Measurements from ENCODE around the gene ADD2. TPM values are rescaled to one million over a fixed set of nuclear protein-coding genes. Genes with fewer than 3 reads are reported as not detected.

The ADD2 gene
- total RNA-seq, 2 donors from 2014 or later, result 3.0 to 5.2 TPM

DNA sequence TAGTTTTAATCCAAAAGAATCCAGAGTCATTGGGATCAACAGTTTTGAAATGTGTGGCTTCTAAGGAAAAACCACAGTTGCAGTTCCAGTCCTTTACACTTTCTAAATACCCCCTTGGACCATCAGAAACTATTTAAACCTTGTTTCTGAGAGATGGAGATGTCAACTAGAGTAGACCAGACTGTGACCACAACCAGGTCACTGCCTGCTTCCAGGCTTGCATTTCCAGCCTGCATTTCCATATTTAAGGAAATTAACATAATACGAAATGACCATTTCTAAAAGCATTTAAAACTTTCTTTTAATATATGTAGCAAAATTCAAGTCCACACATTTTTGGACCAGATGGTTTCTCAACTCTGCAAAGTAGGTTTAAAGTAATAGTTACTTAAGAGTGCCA, 38.4 kb downstream of the ADD2 start:
- intact Hi-C loops (cut with DNase I), result no loop called here
- DNase-seq (ENCODE audit: low spot score), result no peak

GRCh38 chr2:70728128-70728527, 39.9 kb downstream of the ADD2 start:
- no peak for DNase-seq (ENCODE audit: low spot score)
- intact Hi-C loops (cut with DNase I), result no loop called here

DNA sequence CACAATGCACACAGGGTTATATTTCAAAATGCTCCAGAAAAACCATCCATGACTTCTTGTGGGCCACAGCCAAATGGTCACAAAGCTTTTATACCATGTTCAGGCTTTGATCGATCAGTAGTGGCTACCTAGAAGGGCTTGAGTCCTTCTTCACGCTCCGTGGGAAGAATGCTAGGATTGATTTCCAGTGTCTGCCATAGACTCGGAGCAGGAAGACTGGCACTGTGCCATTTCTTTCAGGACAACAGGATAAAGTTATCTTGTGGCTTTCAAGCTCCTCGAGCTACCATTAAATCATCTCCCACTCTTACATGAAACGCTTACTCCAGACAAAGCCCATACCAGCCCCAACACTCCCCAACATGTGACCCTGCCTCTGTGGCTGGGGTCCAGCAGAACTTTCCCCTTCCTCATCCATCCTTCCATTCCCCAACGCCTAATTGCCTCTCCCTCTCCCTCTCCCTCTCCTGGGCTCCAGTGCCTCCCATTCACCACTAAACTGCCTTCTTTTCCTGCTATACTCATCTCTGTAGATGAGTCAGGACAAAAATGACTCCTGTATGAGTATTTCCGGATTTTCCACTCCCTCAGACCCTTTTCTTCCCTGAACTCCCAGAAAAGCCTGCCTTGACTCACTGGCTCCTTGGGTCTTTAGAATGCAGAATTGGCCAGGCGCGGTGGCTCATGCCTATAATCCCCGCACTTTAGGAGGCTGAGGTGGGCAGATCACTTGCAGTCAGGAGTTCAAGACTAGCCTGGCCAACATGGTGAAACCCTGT, 40.9 kb downstream of the ADD2 start:
- no peak for DNase-seq (ENCODE audit: low spot score)
- intact Hi-C loops (cut with DNase I), result no loop called here

DNA sequence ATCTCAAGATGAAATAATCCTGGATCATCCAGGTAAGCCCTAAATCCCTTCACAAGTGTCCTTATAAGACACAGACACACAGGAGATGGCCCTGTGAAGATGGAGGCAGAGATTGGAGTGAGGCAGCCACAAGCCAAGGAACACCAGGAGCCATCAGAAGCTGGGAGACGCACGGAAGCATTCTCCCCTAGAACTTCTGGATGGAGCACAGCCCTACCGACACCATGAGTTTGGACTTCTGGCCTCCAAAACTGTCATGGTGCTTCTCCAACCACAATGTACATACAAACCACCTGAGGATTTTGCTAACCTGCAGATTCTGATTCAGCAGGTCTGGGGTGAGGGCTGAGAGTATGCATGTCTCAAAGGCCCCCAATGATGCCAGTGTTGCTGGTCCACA, 42.5 kb downstream of the ADD2 start:
- no peak for DNase-seq (ENCODE audit: low spot score)
- intact Hi-C loops (cut with DNase I), result no loop called here

DNA sequence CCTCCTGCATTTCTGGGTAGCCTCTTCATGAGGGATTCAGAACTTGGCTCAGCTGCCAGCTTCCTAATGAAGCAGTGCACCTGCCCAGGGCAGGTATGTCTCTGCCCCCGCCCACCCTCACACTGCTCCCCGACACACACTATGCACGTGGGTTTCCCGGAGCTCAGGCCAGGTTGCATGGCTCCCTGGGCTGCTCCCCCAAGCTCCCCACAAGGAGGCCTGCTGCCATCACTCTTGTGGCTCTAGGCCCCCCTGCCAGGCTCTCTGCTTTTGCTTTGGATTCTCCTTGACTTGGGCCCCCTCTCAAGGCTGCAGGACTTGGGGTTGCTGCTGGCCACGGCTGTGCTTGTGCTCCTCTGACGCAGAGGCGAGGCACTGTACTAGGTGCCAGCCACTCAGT, 43.6 kb downstream of the ADD2 start:
- intact Hi-C loops (cut with DNase I), result no loop called here
- DNase-seq (ENCODE audit: low spot score), result no peak

- DNase-seq (ENCODE audit: low spot score), result no peak
- intact Hi-C loops (cut with DNase I), result no loop called here
Measured at GRCh38 chr2:70723286-70723885, 44.6 kb downstream of the ADD2 start.

- DNase-seq (ENCODE audit: low spot score), result no peak
- intact Hi-C loops (cut with DNase I), result no loop called here
Measured at GRCh38 chr2:70720124-70720523, 47.9 kb downstream of the ADD2 start.

- DNase-seq (ENCODE audit: low spot score), result no peak
Measured at GRCh38 chr2:70719231-70719630, 48.8 kb downstream of the ADD2 start.

GRCh38 chr2:70718736-70719135, 49.3 kb downstream of the ADD2 start:
- DNase-seq (ENCODE audit: low spot score), result no peak
- intact Hi-C loops (cut with DNase I), result no loop called here

More at GRCh38 chr2:70719231-70719630, 48.8 kb downstream of the ADD2 start:
- intact Hi-C loops (cut with DNase I), result no loop called here

GRCh38 chr2:70718241-70718640, 49.8 kb downstream of the ADD2 start:
- DNase-seq (ENCODE audit: low spot score), result no peak
- intact Hi-C loops (cut with DNase I), result no loop called here

DNA sequence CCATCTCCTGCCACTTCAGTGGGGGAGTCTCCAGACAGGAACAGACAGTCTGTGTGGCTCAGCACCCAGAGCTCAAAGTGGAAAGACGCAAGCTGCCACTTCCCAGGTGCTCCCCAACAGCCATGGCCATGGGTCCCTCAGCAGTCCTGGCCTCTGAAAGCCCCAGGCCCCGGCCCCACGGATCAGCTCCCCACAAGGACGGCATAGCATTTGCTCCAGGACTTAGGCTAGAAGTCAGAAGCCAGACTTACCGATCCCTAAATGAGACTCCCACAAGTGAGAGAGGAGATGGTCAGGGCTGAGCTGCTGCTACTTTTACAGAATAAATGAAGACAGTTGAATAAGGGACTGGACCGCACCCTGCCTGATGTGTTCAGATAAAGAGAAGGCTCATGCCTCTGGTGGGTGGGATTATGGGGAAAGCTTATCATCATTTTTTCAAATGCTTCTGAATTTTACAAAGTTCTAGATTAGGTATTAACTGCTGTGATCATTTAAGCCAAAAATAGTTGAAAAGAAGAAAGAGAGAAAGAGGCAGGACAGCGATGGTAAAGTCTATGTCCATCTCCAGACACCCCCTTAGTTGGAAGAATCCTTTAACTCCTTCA, 50.5 kb downstream of the ADD2 start:
- intact Hi-C loops (cut with DNase I), result no loop called here
- no peak for DNase-seq (ENCODE audit: low spot score)

DNA sequence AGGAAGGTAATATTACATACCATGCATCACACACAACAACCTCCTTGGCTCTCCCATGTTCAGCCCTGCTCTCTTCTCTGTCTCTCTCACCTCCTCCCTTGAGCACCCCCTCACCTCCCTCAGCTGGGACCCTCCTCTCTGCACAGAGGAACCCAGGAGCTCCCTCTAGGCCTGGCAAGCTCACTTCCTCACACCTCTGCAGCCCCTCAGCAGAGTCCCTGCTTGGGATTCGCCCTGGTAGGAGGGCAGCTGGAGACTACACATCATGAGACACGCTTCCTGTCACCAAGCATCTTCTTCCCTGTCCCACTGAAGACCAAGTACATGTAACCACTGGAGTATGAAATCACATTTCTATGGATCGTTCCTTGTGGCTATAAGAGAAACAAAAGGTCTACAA, 51.0 kb downstream of the ADD2 start:
- intact Hi-C loops (cut with DNase I), result no loop called here
- no peak for DNase-seq (ENCODE audit: low spot score)

GRCh38 chr2:70716131-70716743, 51.8 kb downstream of the ADD2 start:
- no peak for DNase-seq (ENCODE audit: low spot score)
- intact Hi-C loops (cut with DNase I), result no loop called here

DNA sequence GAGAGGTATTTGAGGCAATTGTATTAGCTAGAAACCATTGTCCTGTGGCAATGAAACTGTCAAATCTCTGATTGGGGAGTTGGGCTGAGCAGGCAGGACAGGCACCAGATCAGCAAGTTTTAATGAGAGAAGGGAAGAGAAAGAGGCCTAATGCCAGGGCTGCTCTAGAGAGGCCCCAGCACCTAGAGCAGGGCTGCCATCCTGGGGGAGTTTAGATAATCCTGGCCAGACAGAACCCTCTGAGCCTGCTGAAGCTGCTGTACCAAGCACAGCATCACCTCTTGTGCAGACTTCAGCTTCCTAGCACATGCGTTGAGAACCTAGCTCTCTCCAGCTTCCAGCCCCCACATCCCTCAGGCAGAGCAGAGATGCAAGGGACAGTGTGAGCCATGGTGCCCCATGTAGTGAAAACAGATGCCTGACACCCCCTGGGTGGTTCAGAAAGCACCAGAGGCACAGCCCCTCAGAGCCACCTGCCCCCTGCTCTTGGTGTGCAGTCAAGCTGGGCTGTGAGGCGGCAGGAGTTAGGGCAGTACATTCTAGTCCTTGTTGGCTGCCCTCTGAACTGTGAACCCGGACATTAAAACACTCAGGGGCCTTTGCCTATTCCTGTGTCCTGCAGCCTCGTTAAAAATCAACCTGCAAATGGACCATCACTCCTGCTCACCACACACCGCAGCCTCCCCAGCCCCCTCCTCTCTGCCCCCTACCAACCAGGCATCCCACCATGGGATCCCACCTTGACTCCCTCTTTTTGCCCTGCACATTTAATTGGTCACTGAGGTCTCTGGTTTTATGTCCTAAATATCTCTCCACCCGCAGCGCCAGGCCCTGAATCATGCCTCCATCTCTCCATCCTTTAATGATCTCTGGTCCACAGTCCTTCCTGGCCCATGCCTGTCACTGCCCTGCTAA, 52.7 kb downstream of the ADD2 start:
- intact Hi-C loops (cut with DNase I), result no loop called here
- DNase-seq (ENCODE audit: low spot score), result no peak

- intact Hi-C loops (cut with DNase I), result no loop called here
- no peak for DNase-seq (ENCODE audit: low spot score)
Measured at GRCh38 chr2:70714141-70714905, 53.7 kb downstream of the ADD2 start.

DNA sequence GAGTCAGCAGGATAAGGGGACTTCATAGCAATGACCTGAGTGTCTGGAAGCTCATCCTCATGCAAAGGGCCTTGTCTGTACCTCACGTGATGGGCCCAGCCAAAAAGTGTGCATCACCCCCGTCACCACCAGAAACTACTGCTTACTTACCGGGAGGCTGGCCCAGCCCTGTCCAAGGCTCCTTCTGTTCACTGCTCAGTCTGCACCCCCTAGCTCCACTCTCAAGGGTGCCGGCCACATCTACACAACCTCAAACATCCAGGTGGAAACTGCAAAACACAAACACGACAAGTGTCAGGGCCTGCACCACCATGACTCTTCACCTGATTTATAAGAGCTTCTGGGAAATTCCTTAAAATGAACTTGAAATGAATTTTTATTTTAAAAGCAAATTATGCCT, 55.1 kb downstream of the ADD2 start:
- intact Hi-C loops (cut with DNase I), result no loop called here
- no peak for DNase-seq (ENCODE audit: low spot score)

DNA sequence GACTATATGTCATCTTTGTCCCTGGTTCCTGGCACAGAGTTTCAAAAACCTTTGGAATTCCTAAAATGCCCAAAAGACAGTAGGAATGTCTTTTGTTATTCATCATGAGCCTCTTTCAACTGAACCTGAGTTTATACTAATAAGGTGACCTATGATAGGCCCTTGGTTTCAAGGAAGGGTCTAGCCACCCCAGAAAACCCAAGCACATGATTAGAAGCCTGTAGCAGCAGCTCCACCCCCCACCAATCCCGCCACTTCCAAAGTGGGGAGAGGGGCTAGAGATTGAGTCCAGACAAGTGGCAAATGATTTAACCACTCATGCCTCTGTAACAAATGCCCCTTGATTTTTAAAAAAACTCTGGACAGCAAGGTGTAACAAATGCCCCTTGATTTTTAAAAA, 56.8 kb downstream of the ADD2 start:
- no peak for DNase-seq (ENCODE audit: low spot score)
- intact Hi-C loops (cut with DNase I), result no loop called here

DNA sequence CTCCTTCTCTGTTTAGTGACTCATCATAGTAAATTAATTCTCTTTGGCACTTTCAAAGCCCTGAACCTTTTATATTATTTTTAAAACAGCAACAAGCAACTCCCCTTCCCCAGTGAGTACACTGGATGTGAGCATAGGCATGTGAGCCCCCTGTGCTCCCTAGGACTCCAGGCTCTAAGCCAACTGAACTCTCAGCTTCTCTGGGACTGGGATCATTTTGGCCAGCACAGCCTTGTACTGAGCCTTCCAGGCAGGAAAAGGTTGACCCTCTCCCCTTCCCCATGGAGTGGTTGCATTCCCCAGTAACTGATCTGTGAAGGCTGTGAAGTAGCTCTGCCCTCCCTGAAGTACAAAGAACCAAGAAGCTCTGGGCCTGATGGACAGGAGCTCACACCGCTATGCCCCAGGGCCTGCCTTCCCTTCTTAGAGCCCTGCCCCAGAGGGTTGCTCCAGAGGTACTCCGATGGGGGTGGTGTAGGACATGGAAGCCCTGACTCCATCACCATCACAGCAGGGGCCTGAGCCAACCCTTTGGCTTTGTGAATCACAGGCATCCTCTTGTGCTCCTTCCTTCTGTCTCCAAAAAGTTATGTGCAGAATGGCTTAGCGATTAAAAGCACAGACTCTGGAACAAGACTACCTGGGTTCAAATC, 57.8 kb downstream of the ADD2 start:
- no peak for DNase-seq (ENCODE audit: low spot score)
- intact Hi-C loops (cut with DNase I), result no loop called here

All from posterior vena cava (tissue), 2 donors.